Measurements from ENCODE around the gene COL6A5. TPM values are rescaled to one million over a fixed set of nuclear protein-coding genes. Genes with fewer than 3 reads are reported as not detected.

COL6A5 gene
- total RNA-seq, 1 experiment from 2014 or later = 0.04 TPM

DNA sequence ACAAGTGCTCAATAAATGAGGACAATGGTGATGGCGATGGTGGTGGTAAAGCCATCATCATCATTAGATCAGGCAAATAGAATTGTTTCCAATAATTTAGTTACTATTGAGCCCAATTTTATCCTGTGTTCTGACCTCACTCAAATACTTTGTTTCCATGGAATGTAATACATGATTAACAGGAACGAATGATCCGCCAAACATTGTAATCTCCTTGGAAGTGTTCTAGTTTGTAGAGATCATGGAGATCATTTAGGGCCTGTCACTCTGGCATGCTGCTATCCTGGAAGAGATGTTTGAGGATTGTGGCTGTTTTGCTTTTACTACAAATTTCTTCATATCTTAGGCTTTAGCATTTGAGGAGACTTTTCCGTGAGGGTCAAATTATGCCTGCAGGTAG, 174.3 kb downstream of the COL6A5 start:
- no peaks in the 10 kb centered on the region for H3K79me2 ChIP-seq (ENCODE audit: insufficient read depth, low read length)
- H2AFZ ChIP-seq (ENCODE audit: low read length) = no peak overlapping the region
- H2AK5ac ChIP-seq (ENCODE audit: insufficient read length, low read length) = no peak overlapping the region
- H4K5ac ChIP-seq (ENCODE audit: insufficient read length, low read depth, low read length) = no peak overlapping the region
- H3K23ac ChIP-seq (ENCODE audit: insufficient read length, low read depth, low read length) = no peak overlapping the region
- H4K91ac ChIP-seq (ENCODE audit: insufficient read length, low read depth, low read length) = no peak overlapping the region
- no peaks in the 10 kb centered on the region for H3K79me1 ChIP-seq (ENCODE audit: insufficient read depth, low read depth, low read length, poor library complexity, severe bottlenecking)
- peaks cover 59% of the 10 kb centered on the region for H3K27me3 Mint-ChIP-seq (ENCODE audit: low read depth)
- H2BK5ac ChIP-seq (ENCODE audit: insufficient read length, low read length) = no peak overlapping the region
- no peaks in the 10 kb centered on the region for H3K9me3 ChIP-seq (ENCODE audit: control insufficient read depth, low read depth, low read length)
- no peak overlapping the region for H3K4ac ChIP-seq (ENCODE audit: low read depth, low read length)
- no peak overlapping the region for H3T11ph ChIP-seq (ENCODE audit: low read length)
- H3K4me1 Mint-ChIP-seq = peaks cover 8 to 13% of the 10 kb centered on the region in 2 experiments
- no CpG with 5 or more reads among the region's 4 CpGs for WGBS (ENCODE audit: extremely low coverage, insufficient read length, low lambda C conversion rate)
- H3K4me1 ChIP-seq (ENCODE audit: insufficient read depth, low read length) = no peaks in the 10 kb centered on the region
- DNase-seq = no peak
- no peak overlapping the region for H3K4me3 Mint-ChIP-seq
- no peak overlapping the region for H3K14ac ChIP-seq (ENCODE audit: insufficient read depth, low read length)
- H2BK15ac ChIP-seq (ENCODE audit: low read depth, low read length) = no peak overlapping the region
- H4K20me1 ChIP-seq (ENCODE audit: control insufficient read depth, insufficient read depth, insufficient read length) = no peaks in the 10 kb centered on the region
- H2BK120ac ChIP-seq (ENCODE audit: low read depth, low read length, poor library complexity, severe bottlenecking) = no peak overlapping the region
- H3K27me3 ChIP-seq (ENCODE audit: insufficient read depth, low read length) = peaks cover 17% of the 10 kb centered on the region; the same call in 1 of the 2 replicates
- H3K9me3 Mint-ChIP-seq = no peaks in the 10 kb centered on the region
- no peak overlapping the region for H4K8ac ChIP-seq (replicated peaks; ENCODE audit: insufficient read length, low read depth, low read length)
- TF ChIP-seq, protein P1, sequence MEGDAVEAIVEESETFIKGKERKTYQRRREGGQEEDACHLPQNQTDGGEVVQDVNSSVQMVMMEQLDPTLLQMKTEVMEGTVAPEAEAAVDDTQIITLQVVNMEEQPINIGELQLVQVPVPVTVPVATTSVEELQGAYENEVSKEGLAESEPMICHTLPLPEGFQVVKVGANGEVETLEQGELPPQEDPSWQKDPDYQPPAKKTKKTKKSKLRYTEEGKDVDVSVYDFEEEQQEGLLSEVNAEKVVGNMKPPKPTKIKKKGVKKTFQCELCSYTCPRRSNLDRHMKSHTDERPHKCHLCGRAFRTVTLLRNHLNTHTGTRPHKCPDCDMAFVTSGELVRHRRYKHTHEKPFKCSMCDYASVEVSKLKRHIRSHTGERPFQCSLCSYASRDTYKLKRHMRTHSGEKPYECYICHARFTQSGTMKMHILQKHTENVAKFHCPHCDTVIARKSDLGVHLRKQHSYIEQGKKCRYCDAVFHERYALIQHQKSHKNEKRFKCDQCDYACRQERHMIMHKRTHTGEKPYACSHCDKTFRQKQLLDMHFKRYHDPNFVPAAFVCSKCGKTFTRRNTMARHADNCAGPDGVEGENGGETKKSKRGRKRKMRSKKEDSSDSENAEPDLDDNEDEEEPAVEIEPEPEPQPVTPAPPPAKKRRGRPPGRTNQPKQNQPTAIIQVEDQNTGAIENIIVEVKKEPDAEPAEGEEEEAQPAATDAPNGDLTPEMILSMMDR (conservative IDR thresholded peaks at IDR 0.05) = no peak
- H3K27ac ChIP-seq (ENCODE audit: insufficient read length, low read depth, low read length) = no peak overlapping the region
- no peak overlapping the region for H3K4me2 ChIP-seq (ENCODE audit: insufficient read depth, insufficient read length, low read length)
- H2BK20ac ChIP-seq (ENCODE audit: low read depth, low read length, poor library complexity, severe bottlenecking) = no peak overlapping the region
- peaks cover 9% of the 10 kb centered on the region for H3K23me2 ChIP-seq (ENCODE audit: insufficient read length, low read depth, low read length, poor library complexity, severe bottlenecking)
- H3K36me3 Mint-ChIP-seq (ENCODE audit: insufficient read depth in 1 of 3, low read depth in 3 of 3) = no peaks in the 10 kb centered on the region
- H3K56ac ChIP-seq (ENCODE audit: insufficient read length, low read depth, low read length) = no peak overlapping the region
- no peak overlapping the region for H3K18ac ChIP-seq (ENCODE audit: insufficient read length, low read depth, low read length)
- no peak overlapping the region for H3K9ac ChIP-seq (ENCODE audit: extremely low read depth, insufficient read length, low read length)
- no peak overlapping the region for H2BK12ac ChIP-seq (ENCODE audit: insufficient read length, low read depth, low read length)
- H3K27ac Mint-ChIP-seq = no peak overlapping the region; a peak in 1 of 7 replicates
